MM.1S (cell line): ENCODE data around the gene MELTF.

Experiments used
- EZH2 ChIP-seq: fragments of 300-600 bp; sonication (generic); optimal IDR thresholded peaks from 2 replicates; pipeline ENCODE3; 2017; ENCODE audit warnings: low read depth, mild to moderate bottlenecking, antibody characterized with exemption, low read length, mixed read lengths
- TF ChIP-seq, protein P1 (sequence below): fragments of 300-600 bp; sonication (generic); IDR thresholded peaks from 2 replicates; pipeline ENCODE4 v1.5.1; 2016; ENCODE audit warnings: antibody characterized with exemption, low read length, mixed read lengths

DNA sequence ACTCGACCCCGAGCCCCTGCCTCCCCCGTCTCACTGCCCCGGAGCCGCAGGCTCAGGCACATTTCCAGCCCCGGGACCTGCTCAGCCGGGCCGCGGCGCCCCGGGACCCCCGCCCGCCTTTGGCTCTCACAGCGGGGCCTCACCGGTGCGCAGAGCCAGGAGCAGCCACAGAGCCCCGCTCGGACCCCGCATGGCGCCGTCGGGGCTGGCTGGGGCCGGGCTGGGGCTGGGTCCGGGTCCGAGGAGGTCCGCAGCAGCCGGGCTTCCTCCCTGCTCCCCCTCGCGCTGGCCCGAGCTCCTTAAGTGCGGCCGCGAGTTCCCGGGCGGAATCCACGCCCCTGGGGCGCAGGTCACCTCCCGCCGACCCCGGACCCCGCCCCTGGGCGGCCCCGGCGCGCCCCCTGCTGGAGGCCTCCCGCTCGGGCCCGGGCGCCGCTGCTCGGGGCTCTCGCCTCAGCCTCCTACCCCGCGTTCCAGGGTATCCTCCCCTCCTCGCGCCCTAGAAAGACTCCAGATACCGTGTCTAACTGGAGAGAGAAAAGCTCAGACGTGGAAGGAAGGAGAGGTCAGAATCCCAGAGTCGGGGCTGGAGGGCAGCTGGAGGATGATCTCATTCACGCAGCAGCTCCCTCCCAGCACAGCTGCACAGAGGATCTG lies at the start of gene MELTF:
- TF ChIP-seq, protein P1, sequence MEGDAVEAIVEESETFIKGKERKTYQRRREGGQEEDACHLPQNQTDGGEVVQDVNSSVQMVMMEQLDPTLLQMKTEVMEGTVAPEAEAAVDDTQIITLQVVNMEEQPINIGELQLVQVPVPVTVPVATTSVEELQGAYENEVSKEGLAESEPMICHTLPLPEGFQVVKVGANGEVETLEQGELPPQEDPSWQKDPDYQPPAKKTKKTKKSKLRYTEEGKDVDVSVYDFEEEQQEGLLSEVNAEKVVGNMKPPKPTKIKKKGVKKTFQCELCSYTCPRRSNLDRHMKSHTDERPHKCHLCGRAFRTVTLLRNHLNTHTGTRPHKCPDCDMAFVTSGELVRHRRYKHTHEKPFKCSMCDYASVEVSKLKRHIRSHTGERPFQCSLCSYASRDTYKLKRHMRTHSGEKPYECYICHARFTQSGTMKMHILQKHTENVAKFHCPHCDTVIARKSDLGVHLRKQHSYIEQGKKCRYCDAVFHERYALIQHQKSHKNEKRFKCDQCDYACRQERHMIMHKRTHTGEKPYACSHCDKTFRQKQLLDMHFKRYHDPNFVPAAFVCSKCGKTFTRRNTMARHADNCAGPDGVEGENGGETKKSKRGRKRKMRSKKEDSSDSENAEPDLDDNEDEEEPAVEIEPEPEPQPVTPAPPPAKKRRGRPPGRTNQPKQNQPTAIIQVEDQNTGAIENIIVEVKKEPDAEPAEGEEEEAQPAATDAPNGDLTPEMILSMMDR, result peak; percentile 93
- no peak for TF ChIP-seq EZH2
